HFFc6 (cell line): ENCODE results near the gene IP6K2. TPM values are rescaled to one million over a fixed set of nuclear protein-coding genes. Genes with fewer than 3 reads are reported as not detected.

ENCODE experiments used
- DNase-seq: peaks from one replicate; pipeline ENCODE4 v3.0.0-alpha.2; 2018
- H3K27ac Mint-ChIP-seq: 2 replicates; pipeline ENCODE4 v1.8.0; 2020; ENCODE audit warnings: mild to moderate bottlenecking, mixed read lengths
- H3K27me3 Mint-ChIP-seq: 2 replicates; pipeline ENCODE4 v1.8.0; 2021; ENCODE audit warnings: mild to moderate bottlenecking, moderate library complexity, mixed read lengths; ENCODE audit not compliant: insufficient read depth
- H3K36me3 Mint-ChIP-seq: 2 replicates; pipeline ENCODE4 v1.8.0; 2021; ENCODE audit warnings: low read depth, mixed read lengths
- H3K4me1 Mint-ChIP-seq: 2 replicates; pipeline ENCODE4 v1.8.0; 2020; ENCODE audit warnings: low read depth, mixed read lengths
- H3K4me3 Mint-ChIP-seq: 2 replicates; pipeline ENCODE4 v1.8.0; 2020; ENCODE audit warnings: mild to moderate bottlenecking, moderate library complexity, mixed read lengths
- H3K9me3 Mint-ChIP-seq: 2 replicates; pipeline ENCODE4 v1.8.0; 2020; ENCODE audit warnings: mild to moderate bottlenecking, mixed read lengths
- CTCF ChIP-seq: fragments of 200-600 bp; sonication (generic); IDR thresholded peaks from 2 replicates; pipeline ENCODE4 v1.5.0; 2021; ENCODE audit warnings: antibody characterized with exemption, mild to moderate bottlenecking
- total RNA-seq, 6 experiments: library from RNA; stranded (reverse); fragmentation: NEBNext Ultra II Directional; extraction: Animal tissue kit (Norgen Biotek cat#: 25700); gene quantifications; 2 replicates in 1 of 6; 3 replicates in 5 of 6; pipeline ENCODE4 v1.2.3, GENCODE V29; 2021

The IP6K2 gene
- total RNA-seq, 6 experiments from 2014 or later, result 47.4 to 64.6 (median 53.0) TPM

GRCh38 chr3:48655063-48655462, 62.0 kb downstream of the IP6K2 start:
- Mint-ChIP-seq H3K27ac (no peak overlapping the region), H3K9me3 (peaks cover 3% of the 10 kb centered on the region), H3K36me3 (peaks cover 16% of the 10 kb centered on the region; the same call in 1 of the 2 replicates), H3K4me3 (0 out of 2 replicates have a peak overlapping the region, but pooled peaks have one; percentile 17), H3K27me3 (peaks cover 7% of the 10 kb centered on the region), H3K4me1 (no peaks in the 10 kb centered on the region)
- no peak for DNase-seq
- no peak for TF ChIP-seq CTCF

- H3K4me1 Mint-ChIP-seq, result no peaks in the 10 kb centered on the region
- H3K27me3 Mint-ChIP-seq, result peaks cover 4% of the 10 kb centered on the region
- DNase-seq, result no peak
- TF ChIP-seq CTCF, result no peak
- no peaks in the 10 kb centered on the region for H3K9me3 Mint-ChIP-seq
- H3K27ac Mint-ChIP-seq, result no peak overlapping the region
- H3K36me3 Mint-ChIP-seq, result no peaks in the 10 kb centered on the region
- no peak overlapping the region for H3K4me3 Mint-ChIP-seq
These were observed 63.9 kb downstream of the IP6K2 start for GRCh38 chr3:48652923-48653715.

- Mint-ChIP-seq H3K4me1 (no peaks in the 10 kb centered on the region), H3K27me3 (peaks cover 4% of the 10 kb centered on the region), H3K27ac (no peak overlapping the region), H3K4me3 (no peak overlapping the region), H3K36me3 (no peaks in the 10 kb centered on the region), H3K9me3 (no peaks in the 10 kb centered on the region)
- no peak for TF ChIP-seq CTCF
- DNase-seq, result no peak
These were observed 65.2 kb downstream of the IP6K2 start for GRCh38 chr3:48651771-48652170.

- Mint-ChIP-seq H3K36me3 (no peaks in the 10 kb centered on the region), H3K4me1 (no peaks in the 10 kb centered on the region), H3K27ac (no peak overlapping the region), H3K4me3 (no peak overlapping the region), H3K27me3 (peaks cover 4% of the 10 kb centered on the region), H3K9me3 (no peaks in the 10 kb centered on the region)
- DNase-seq, result no peak
- TF ChIP-seq CTCF, result no peak
These were observed 66.3 kb downstream of the IP6K2 start for GRCh38 chr3:48650723-48651122.

GRCh38 chr3:48648188-48648850, 68.7 kb downstream of the IP6K2 start:
- H3K4me1 Mint-ChIP-seq, result no peaks in the 10 kb centered on the region
- peaks cover 7% of the 10 kb centered on the region for H3K27me3 Mint-ChIP-seq
- H3K4me3 Mint-ChIP-seq, result no peak overlapping the region
- no peak overlapping the region for H3K27ac Mint-ChIP-seq
- TF ChIP-seq CTCF, result no peak
- no peak for DNase-seq
- H3K9me3 Mint-ChIP-seq, result no peaks in the 10 kb centered on the region
- no peaks in the 10 kb centered on the region for H3K36me3 Mint-ChIP-seq
